Measurements from ENCODE around the gene TOB1.

The TOB1 gene

DNA sequence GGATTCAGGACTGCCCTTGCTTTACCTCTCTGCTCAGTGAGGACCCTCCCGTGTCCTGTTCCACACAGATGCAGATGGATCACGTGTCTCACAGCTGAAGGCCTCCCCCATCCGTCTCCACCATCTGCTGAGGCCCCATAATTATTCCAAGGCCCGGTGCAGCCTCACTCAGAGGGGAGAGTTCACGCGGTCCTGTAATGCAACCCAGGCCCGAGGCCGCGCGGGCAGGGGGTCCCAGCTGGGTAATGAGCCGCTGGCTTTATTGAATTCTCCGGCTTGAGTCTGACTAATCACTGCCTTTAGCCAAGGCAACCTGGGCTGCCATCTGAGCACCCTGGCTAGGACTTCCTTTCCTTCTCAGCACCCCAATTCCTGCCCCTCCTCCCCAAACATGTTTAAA, 35.2 kb downstream of the TOB1 start:
- DNase-seq = no peak

DNA sequence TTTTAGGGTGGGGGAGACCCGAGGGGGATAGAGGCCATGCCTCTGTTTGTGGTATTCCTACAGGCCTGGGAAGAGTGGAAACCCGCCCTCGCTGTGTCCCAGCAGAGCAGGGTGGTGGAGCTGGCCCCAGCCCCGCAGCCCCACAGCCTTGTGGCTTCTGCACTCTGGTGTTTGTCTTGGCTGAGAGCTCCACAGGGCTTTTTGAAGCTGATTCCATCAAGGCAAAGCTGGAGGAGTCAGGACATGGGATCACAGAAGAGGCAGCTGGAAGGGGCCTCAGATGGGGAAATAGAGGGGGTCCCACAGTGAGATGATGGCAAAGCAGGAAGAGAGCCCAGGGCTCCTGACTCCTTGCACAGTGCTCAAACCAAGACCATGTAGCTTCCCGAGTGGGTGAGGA, 35.8 kb downstream of the TOB1 start:
- DNase-seq = no peak

DNA sequence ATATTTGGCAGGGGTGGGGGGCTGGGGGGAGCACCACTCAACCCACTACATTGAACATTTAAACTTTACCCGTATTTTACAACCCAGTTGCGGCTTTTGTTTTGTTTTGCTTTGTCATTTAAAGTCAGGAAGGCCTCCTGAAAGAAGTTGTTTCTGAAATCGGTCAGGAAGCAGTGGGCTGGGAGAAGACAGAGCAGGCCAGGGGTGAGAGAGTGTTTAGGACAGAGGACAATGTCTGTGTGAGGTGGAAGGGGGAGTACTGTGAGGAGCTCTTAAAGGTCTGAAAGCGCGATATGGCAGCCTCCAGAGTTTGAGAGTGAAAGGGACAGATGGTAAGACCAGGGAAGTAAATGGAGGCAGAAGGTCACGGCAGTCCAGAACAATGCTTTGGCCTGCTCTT, 36.8 kb downstream of the TOB1 start:
- no peak for DNase-seq

DNA sequence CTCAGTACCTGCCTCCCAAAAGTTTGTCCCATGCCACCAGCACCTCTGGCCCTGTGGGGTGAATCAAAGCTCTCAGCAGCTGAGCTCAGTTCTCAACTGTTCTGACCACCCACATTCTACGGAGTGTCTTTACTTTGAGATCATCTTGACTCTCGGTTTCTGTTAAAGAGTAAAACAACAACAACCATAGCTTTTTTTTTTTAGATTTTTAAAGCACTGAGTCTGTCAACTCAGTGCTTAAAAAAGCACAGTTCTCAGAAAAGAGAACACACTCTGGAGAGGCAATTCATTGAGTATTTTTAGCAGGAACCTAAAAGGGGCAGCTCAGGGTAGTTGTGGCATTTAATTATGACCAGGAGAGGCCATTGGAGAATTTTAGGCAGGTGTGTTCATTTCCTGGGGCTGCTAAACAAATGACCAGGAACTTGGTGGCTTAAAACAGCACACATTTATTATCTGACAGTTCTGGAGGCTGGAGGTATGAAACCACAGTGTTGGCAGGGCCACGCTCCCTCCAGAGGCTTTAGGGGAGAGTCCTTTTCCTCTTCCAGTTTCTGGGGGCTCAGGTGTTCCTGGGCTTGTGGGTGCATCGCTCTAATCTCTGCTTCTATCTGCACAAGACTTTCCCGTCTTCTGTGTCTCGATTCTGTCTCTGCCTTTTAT, 37.5 kb downstream of the TOB1 start:
- no peak for DNase-seq

DNA sequence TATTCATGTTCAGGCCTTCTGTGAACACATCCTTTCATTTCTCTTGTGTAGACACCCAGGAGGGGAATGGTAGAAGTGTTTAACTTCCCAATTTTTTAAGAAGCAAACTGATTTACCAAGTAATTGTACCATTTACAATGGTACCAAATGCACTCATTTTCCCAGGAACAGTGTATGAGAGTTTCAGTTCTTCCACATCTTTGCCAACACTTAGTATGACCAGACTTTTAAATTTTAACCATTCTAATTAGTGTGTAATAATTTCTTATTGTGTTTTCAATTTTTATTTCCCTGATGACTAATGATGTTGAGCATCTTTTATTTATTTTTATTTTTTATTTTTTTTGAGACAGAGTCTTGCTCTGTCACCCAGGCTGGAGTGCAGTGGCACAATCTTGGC, 41.0 kb downstream of the TOB1 start:
- DNase-seq = no peak

DNA sequence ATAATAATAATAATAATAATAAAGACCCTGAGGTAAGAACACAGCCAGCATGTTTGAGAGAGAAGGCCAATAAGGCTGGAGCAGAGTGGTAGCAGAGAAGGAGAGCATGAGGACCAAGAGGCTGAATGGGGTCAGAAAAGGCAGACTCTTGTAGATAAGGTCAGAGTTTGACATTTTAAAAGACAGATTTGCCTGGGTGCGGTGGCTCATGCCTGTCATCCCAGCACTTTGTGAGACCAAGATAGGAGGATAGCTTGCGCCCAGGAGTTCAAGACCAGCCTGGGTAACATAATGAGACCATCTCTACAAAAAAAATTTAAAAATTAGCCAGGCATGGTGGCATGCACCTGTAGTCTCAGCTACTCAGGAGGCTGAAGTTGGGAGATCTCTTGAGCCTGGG, 41.7 kb downstream of the TOB1 start:
- no peak for DNase-seq

DNA sequence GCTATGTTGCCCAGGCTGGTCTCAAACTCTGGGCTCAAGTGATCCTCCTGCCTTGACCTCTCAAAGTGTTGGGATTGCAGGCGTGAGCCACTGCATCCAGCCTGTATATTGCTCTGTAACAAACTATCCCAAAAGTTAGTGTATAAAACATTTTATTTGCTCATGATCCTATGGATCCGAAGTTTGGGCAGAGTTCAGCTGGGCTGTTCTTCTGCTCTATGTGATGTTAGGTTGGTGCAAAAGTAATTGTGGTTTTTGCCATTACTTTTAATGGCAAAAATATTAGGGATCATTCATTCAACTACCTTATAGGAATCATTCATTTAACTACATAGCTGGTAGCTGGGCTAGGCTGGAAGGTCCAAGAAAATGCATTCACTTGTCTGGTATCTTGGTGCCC, 43.6 kb downstream of the TOB1 start:
- DNase-seq = no peak

DNA sequence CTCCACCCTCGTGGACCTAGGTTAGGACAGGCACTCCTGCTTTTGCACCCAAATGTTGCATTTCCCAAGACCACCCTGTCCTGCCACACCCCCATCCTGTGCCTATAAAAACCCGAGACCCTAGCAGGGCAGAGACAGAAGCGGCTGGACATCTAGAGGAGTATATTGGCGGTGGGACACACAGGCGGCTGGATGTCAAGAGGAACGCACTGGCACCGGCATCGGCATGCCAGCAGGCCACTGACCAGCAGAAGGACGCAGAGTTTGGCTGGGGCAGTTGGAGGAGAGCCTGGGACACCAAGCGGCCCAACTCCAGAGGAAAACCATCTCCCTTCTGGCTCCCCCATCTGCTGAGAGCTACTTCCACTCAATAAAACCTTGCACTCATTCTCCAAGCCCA, 45.5 kb downstream of the TOB1 start:
- DNase-seq = no peak

DNA sequence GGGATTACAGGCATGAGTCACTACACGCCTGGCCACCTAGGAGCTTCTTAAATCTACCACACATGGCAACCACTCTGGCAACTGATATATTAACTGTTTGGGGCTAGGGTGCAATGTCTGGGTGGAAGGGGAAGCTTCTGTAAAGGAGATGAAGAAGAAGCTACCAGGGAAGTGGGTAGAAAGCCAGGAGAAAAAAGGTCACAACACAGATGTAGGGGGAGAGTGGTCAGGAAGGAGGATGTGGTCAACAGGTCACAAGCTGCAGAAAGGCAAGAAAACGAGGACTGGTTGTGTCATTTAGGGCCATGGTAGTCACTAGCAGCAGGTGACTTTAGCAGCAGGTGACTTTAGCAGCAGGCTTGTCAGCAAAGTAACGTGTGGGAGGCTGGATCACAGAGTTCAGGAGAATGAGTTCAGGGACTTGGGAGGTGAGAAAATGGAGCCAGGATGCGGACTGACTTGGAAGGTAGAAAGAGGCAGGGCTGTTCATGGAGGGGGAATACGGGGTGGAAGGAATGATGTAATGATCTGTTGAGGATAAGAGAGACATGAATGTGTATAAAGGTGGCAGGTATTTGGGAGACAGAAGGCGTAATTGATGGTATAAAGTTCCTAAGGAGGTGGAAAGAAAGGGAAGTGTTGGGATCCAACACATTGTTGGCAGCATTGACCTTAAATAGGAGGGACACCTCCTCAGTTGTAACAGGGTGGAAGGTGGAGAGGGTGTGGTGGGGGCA, 47.1 kb downstream of the TOB1 start:
- no peak for DNase-seq

DNA sequence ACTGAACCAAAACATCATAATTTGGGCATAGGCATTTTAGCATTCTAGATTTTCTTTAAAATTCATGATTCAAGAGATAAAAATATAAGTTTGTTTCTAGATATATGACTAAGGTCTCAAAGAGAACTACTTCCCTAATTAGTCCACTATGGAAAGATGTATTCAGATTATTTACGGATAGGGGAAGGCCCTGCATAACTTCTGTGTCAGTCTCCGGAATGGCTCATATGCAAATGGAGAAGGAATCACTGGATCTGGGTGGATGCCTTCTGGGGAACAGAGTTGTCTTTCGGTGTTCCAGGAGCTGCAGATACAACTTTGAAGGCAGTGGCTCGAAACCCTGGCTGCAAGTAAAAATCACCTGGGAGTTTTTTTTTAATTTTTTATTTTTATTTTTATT, 47.9 kb downstream of the TOB1 start:
- no peak for DNase-seq

DNA sequence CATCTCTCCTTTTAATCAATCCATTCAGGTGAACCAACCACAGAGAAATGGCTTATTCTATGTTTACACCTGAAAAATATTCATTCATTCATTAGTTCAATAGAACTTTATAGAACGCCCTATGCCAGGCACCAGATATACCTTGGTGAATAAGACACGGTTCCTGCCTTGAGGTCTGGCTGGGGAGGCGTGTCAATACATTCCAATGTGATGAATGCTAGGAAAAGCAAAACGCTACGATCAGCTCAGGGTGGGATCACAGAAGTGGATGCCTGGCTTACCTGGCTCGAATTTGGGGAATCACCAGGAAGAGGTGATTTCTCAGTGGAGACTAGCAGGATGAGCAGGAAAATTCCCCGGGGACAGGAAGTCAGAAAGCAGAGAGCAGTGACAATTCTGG, 48.3 kb downstream of the TOB1 start:
- no peak for DNase-seq

DNA sequence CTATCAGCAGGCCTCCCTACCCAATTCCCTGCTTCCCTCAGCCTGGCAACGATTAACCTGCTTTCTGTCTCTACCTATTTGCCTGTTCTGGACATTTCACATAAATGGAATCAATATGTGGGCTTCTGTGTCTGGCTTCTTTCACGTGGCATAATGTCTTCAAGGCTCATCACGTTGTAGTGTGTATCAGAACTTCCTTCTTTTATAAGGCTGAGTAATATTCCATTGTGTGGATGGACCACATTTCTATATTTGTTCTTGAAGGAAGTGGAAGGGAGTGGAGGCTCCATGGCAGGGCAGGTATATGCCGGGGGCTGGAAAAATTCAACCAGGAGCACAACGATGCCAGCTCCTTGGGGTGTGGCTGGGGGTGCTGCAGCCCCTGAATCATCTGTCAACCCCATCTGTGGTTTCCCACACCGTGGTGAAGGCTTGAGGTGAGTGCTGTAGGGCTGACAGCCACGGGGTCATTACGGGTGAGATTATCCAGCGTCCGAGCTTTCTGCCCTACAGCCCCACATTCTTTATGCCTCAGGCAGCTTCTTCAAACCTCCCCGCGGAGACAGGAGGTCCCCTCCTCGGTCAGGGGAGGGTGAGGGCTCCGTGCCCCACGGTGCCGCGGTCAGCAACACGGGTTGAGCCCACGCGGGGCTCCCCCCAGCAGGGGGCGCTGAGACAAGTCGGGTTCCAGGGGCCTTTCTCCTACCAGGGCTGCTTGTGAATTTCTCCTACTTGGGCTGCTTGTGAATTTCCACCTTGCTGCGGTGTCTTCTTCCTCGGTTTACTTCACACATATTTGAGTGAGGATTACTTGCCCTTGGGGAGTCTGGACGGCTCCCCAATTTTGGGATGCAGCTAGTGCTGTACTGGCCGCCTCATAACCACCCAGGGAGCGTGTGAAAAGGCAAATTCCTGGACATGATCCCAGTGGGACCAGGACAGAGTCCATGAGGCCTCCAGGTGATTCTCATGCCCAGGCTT, 49.1 kb downstream of the TOB1 start:
- peak; percentile 68 for DNase-seq

DNA sequence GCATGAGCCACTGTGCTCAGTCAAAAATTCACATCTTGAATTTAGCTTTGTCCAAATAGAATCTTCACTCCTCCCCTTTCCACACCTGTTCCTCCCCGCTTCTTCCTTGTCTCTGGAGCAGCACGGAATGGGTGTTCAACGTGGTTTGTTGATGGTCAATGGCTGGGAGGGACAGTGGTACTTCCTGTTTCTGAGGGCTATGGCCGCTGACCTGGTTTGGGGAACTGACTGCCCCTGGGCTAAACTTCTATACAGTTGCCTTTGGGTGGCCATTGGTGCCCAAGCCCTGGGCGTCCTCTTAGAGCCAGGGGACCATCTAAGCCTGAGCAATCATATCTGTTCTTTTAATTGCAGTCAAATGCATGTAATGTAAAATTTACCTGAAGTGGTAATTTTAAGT, 49.9 kb downstream of the TOB1 start:
- DNase-seq = no peak

DNA sequence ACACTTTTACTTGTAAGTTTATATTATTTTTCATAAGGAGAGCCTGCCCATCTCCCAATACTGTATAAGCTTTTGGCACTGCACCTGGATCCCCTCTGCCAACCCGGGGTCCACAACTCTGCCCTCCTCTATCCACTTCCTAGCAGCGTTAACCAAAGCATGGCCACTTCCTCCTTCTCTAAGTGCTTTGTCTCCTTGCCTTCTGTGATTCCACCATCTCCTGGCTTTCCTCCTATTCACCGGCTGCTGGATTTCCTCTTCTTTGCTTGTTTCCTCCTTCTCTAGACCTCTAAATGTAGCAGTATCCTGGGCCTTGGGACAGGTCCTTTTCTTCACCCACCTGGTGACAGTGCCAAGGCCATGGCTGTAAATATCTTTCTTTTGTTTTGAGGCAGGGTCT, 50.8 kb downstream of the TOB1 start:
- DNase-seq = no peak

DNA sequence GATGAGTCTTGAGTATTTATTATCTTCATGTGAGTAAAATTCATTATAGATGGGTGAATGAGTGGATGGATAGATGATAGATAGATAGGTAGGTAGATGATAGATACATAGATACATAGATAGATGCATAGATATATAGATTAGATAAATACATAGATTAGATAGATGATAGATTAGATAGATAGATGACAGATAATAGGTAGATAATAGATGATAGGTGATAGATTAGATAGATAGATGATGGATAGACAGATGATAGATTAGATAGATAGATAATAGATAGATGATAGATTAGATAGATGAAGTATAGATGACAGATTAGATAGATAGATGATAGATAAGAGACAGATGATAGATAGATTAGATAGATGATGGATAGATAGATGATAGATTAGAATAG, 52.6 kb downstream of the TOB1 start:
- no peak for DNase-seq

Data from activated CD8-positive, alpha-beta memory T cell treated with anti-CD3 and anti-CD28 coated beads, Interleukin-2, amount 50 U/mL, for 4 hours (primary cell).